Activated CD8-positive, alpha-beta memory T cell treated with anti-CD3 and anti-CD28 coated beads, Interleukin-2, amount 50 U/mL, for 1 hour (primary cell): ENCODE results near the gene MOSPD2.

Source experiments
- DNase-seq: peaks from one replicate; pipeline ENCODE4 v3.0.0-alpha.2; 2020; ENCODE audit errors: extremely low read depth

MOSPD2 gene

DNA sequence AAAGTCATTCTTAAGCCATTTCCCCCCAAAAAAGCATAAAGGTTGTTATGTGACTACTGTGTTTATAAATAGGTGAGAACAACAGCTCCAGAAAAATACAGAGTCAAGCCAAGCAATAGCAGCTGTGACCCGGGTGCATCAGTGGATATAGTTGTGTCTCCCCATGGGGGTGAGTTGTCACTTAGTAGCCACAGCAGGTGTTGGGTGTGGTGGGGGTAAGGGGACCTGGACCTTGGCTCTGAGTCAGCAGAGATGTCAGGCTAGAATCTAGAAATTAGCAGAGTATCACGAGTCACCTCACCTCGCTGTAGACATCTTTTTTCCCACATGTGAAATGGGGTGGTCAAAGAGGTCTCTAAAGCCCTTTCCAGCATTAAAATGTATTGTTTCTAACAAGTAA lies 42.4 kb downstream of the MOSPD2 start:
- no peak for DNase-seq

DNA sequence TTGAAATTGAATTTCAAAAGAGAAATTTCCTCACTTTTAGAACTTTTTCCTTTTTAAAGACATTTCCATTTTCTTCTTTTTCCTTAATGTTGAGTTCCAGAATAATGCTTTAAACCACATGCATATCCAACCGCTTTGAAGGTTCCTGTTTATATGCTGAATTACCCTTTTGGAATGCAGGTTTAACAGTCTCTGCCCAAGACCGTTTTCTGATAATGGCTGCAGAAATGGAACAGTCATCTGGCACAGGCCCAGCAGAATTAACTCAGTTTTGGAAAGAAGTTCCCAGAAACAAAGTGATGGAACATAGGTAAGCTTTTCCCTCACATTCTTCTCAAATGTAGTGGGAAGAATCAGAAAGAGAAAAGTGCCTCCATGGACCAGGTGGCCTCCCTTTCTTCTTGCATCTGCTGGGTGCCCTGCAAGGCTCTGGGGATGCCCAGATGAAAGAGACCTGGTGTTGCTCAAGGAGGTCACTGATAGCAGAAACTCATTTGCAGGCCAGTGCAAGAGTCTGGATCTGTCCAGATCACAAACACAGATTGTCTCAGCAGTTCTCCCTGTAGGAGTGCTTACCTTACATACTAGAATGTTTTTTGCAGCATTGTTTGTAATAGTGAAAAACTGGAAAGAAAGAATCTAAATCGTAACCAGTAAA lies 42.9 kb downstream of the MOSPD2 start:
- DNase-seq = no peak

DNA sequence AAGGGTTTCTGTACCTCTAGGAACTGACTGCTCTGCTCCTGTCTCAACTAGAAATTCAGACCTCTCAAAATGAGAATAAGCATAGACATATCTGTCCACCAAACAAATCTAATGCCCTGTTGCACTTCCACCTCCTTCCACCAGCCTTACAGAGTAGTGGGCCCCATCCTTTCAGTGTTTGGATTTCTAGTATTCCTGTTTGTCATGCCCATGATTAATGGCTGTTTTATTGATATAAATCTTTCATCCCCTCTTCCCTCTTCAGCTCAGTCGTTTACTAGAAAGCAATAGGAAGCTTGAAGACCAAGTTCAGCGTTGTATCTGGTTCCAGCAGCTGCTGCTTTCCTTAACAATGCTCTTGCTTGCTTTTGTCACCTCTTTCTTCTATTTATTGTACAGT lies 46.2 kb downstream of the MOSPD2 start:
- no peak for DNase-seq

DNA sequence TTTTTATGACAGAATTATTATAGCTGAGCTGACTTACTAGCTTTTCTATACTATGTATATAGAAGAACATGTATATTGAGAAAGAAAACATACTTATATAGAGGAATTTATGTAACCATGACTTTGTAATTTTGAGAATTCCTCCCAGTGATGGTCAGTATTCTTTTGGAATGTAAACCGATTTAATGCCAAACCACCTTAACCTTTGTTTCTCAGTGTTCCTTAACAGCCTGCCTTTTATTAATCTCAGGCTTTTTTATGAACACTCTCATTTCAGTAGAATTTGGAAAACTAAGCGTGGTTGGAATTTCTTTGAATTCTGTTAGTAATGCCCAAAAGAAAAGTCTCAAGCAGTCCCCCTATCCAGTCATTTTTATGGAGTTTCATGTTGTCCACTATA lies 47.0 kb downstream of the MOSPD2 start:
- DNase-seq = no peak

DNA sequence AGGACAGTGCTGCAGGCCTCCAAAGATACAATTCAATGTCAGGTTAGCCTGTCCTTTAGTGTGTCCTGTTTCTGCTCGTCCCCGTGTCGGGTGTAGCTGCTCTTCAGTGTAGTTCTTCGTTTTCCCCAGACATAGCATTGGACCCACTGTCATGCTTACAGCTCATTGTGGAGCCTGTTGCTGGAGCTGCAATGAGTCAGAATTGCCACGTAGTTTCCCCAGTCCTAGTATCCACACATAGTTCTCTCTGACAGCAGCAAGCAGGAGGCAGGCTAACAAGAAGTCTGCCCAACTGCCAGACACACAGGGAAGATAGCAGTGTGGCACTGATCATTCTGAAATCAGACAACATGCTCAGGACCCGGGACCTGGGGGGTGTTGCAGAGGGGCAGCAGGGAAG lies 49.2 kb downstream of the MOSPD2 start:
- no peak for DNase-seq

DNA sequence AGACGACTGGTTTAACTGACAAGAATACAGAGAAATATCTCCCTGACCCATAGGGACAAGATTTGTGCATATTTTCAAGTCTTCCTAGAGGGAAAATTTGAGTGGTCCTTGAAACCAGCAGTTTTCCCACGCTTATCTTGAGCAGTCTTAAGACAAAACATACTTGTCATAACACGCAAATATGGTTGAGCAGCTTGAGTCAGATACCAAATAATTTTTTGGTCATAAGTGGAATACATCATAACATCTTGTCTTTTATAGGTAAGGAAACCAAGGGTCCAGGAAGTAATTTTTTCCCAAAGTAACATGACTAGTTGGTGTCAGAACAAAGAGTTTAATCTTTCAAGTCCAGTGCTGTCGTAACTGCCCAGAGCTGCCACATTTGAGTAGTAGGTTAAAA lies 50.5 kb downstream of the MOSPD2 start:
- DNase-seq = no peak

DNA sequence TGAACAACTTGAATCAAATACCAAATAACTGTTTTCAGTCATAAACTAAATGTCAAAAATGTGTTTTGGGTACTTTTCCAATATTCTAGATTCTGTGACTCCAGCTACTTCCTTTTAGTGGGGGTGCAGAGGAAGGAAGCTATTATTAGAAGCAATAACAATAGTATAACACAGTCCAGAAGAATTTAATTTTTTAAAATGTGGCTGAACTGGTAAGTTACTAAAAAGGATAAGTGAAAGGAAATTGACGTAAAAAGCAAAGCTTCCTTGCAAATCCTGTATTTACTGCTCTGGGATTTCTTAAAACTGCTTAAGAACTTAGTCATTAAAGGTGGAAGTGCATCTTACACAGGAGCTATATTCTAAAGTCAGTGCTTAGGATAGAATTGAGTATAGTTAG lies 53.2 kb downstream of the MOSPD2 start:
- DNase-seq = no peak

DNA sequence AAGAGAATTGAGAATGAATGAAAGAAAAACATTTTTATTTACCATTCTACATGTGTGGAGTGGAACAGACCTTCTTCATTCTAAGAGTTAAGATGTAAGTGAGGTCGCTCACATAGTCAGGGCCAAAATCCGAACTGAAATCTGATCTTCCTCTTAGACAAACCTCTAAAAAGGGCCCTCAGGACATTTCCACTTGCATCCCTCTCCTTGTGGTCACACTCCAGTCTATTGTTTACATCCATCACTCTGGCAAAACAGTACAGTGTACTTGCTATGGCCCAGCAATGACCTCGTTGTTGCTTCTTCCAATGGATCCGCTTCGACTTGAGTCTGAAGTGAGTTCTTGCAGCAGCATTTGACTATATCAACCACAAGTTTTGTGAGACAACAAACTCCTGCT lies 54.2 kb downstream of the MOSPD2 start:
- DNase-seq = no peak

DNA sequence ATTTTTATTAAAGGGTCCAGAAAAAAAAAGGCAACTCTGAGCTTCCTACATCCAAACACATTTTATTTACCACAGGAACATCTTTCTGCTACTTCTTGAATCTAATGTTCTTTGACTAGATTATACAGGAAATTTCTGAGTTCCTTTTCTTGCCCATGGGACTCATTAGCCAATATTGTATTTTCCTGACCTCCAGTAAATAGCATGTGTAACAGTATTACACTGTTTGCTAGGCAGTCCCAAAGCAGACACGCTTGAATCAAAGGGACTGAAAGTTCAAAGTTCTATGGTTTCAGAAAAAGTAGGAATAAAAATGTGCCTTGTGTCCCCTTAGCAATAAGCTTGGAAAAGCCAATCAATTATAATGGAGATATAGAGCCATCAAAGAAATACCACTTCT lies 57.4 kb downstream of the MOSPD2 start:
- DNase-seq = no peak

DNA sequence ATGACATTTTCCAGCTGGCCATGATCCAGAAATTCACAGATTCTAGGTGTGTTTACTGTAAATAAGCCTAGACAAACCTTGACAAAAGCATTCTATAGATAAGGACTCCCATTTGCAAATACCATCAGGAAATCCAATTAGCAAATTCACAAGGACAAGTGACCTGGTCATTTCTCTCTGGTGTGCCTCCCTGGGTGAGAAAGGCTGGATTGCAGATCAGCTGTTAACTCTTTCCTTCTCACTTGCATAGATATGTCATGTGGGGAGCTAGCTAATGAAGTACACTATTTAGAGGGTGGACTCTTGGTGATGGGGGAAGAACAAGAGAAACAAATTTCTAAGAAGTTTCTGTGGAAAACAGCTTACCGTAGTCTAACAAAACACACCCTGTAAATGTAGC lies 58.9 kb downstream of the MOSPD2 start:
- DNase-seq = no peak

DNA sequence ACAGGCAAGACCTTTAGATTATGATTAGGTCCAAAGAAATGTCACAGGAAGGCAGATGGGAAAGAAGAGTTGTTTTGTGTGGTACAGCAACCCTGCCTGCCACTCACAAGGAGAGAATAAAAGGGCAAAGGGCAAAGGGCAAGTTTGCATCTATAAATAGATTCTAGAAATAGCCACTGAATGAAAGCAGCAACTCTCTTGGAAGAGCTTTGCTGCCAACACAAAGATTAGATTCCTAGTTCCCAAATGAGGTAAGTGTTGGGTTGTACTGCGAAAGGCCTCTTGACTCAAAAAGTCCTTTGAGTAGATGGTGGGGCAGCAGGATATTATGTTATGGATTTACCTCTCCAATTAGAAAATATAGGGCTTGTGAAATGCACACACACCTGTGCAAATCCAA lies 61.2 kb downstream of the MOSPD2 start:
- no peak for DNase-seq

DNA sequence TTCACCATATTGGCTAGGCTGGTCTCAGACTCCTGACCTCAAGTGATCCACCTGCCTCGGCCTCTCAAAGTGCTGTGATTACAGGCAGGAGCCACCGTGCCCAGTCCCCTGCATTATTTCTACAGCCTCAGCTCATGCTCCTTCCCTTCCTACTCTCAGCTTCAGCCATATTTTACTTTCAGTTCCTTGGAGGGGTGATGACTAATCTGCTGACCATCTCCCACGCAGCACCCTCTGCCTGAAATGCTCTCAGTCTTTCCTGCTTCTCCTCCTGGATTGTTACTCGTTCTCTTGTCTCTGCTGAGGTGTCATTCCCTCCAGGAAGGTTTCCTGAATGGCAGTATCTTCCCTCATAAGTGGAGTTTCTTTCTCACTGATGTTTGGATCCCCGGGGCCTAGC lies 63.3 kb downstream of the MOSPD2 start:
- DNase-seq = no peak

DNA sequence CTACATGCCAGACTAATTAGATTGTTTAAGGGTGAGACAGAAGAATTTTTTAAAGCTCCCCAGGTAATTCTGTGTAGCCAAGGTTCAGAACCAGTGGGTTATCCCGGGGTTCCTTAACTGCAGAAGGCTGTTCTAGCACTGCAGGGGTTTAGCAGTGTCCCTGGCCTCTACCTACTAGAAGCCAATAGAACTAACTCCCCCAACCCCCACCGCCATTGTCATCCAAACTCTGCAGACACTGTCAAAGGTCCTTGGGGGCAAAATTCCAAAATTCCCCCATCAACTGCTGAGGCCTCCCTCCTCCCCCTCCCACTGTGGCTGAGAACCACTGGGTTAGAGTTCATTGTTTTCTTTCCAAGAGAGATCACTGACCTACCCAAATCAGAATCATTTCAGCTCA lies 66.4 kb downstream of the MOSPD2 start:
- DNase-seq = no peak

DNA sequence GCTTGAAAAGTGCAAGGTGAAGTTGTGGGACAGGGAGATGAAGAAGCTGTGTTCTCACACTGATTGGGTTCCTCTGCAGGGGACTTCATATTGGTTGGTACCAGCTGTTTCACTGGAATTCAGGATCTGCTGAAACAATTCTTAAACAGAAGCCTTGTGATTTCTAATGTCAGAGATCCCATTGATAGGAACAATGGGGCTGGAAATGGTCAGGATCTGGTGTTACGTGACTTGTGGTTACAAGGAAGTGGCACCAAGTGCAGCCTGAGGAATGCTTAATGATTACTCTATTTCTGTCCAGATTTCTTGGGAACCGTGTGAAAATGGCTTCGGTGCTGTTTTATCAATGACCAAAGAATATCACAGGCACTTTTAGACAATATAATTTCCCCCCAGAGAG lies 68.1 kb downstream of the MOSPD2 start:
- no peak for DNase-seq

DNA sequence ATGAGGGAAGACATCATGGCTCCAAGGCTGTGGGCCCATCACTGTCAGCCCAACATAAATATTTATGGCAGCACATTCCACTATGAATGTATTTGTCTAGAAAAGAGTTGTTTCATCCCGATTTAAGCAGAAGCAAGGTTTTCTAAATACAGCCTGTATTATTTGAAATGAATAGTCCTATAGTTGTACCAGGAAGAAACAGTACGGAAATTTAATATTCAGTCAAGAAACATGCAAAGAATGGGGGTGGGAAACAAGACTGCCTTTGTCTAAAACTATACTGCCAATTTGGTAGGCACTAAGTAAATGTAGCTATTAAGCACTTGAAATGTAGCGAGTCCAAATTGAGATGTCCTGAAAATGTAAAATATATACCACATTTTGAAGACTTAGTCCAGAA lies 69.1 kb downstream of the MOSPD2 start:
- DNase-seq = no peak

DNA sequence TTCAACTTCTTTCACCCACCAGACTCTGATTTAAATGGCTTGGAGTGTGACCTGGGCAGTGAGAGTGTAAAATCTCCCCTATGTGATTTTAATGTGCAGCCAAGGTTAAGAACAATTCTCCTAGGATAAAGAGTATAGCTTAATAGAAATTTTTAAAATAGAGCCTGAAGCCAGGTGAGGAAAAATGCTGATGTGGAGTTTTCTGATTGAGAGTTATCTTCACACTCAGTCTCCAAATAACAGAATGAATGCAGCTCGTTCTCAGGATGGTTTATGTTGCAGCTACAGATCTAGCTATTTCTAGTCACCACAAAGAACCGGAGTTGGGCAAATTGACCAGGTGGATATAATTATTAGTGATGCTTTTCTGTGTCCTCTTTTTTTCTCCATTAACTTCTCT lies 70.7 kb downstream of the MOSPD2 start:
- DNase-seq = no peak

DNA sequence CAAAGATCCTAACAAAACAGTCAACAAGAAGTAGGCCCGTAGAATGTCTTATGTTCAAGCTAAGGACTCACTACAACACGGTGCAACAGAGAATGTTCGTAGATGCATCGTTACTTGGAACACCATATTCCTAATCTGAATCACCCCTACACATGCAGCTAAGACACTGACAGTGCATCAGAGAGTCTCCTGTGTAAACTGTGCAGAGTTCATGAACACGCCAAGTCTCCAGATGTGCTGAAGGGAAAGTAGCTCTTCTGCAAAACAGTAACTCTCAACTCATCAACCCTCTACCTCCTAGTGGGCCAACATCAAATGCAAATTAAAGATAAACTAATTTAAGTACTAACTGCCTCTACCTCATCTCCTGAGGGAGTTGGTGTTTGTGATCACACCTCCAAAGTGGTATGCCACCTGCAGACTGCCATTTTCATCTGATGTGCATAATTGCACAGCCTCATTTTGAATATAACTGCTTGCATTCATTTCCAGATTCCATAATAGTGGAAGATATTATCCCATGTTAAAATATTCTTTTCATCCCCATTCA lies 73.5 kb downstream of the MOSPD2 start:
- no peak for DNase-seq

DNA sequence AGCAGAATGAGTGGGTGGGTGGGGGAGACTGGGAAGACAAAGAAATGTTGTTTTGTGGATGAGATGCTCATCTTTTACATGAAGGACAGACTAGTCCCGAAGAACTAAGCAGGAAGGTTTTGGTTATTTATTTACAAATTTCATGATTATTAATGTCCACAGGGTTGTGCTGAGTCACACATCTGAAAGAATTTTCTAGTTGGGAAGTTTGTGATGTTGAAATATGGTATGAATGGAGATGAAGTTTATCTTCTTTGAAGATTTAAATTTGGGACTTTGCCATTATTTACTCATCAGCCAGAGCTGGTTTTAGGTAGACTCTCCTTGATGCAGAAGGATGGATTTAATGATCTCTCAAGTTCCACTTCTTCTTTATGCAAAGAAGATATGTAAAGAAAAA lies 75.5 kb downstream of the MOSPD2 start:
- DNase-seq = no peak

DNA sequence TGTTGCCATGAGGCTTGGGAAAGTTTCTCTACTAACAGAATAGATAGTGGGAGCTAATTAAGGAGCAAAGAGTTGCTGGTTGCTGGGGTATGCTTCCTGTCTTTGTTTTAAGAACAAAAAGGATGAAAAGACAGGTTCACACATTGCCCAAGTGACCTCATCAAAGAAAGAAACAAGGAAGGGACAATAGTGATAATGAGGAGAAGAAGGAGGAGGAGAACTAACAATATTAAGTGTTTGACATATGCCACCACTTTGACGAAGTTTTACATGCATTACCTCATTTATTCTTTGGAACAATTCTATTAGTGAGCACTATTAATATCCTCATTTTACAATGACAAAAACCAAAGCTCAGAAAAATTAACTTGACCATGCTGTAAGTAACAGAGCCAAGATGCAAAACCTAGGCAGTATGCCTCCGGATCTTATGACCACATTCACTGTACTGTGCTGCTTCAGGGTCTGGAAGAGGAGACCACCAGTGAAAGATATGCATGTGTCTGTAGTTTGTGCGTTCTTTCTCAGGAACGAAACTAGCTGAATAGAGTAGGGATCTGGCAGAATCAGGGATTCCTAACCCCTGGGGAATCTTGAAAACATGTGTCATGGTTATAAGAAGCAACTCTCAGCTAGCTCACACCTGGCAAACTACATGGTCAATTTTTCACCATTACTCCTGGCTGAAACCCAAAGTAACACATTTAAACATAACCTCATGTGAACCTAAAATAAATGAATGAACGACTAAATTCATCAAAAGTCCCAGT lies 83.8 kb downstream of the MOSPD2 start:
- no peak for DNase-seq

DNA sequence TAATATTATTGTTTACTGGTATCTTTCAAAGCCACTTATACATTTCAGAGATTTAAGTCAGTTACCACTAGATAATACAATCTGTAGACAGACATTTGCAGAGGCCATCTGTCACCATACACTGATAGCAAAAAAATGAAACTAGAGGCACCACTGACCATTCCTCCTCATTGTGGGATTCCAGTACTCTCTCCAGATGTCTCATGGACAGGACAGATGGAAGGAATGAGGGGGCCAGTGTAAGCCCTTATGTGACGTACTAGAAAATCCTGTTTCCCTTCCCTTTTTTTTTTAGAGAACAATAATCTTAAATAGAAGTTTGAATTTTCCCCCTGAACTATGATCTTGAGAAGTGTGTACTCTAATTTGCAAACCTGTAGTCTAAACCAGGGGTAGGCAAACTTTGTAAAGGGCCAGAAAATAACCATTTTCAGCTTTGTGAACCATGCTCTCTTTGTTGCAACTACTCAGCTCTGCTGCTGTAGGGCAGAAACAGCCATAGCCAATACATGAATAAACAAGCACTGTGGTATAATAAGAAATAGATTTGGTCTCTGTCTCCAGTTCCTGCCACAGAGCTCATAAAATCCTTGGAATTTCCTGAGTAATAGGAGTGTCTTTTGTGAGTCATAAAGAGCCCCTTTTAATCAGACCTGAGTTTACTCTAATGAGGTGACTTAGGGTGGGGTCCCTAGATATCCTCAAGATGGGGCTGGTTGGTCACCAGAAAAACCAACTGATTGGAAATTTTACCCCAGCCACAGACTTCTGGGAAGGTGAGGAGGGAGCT lies 90.4 kb downstream of the MOSPD2 start:
- no peak for DNase-seq

DNA sequence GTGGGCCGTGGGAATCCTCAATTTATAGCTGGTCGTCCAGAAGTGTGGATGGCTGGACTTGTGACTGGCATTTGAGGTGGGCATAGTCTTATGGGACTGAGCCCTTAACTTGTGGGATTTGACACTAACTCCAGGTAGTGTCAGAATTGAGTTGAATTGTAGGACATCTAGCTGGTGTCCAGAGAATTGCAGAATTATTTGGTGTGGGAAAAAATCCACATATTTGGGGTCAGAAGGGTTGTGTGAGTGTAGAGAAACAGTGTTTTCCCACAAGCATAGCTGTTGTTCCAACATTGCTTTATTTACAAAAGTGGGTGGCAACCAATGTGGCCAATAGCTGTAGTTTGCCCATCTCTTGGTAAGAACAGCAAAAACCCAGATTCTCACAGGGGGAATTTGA lies 91.3 kb downstream of the MOSPD2 start:
- no peak for DNase-seq
